Mucosa of descending colon (tissue), 3 donors: ENCODE data around the gene GSTK1. TPM values are rescaled to one million over a fixed set of nuclear protein-coding genes. Genes with fewer than 3 reads are reported as not detected.
"Not testable (repeated sequence)": the region's sequence is repeated elsewhere in the genome, so short reads cannot be mapped to it uniquely, and the experiment has no call there.

Source experiments
- ATAC-seq: fragments of 200-7000 bp; cut with Tn5 transposase; one replicate; pipeline ENCODE4 v1.9.1; 2020; ENCODE audit warnings: mild to moderate bottlenecking, moderate library complexity
- DNase-seq, 3 donors: peaks; one replicate each; pipeline ENCODE4 v3.0.0-alpha.2; 2020
- H3K36me3 ChIP-seq: fragments of 200-600 bp; one replicate; pipeline ENCODE4 v1.8.0; 2021; ENCODE audit warnings: low read depth, mild to moderate bottlenecking
- H3K4me1 ChIP-seq: fragments of 200-600 bp; one replicate; pipeline ENCODE4 v1.8.0; 2021; ENCODE audit warnings: low read depth, mild to moderate bottlenecking
- H3K4me3 ChIP-seq: fragments of 200-600 bp; one replicate; pipeline ENCODE4 v1.8.0; 2021; ENCODE audit warnings: mild to moderate bottlenecking
- H3K9me3 ChIP-seq: fragments of 200-600 bp; one replicate; pipeline ENCODE4 v1.8.0; 2021; ENCODE audit warnings: mild to moderate bottlenecking
- intact Hi-C, 2 donors: fragments of 100-400 bp; cut with DNase I in 1 of 2; cut with micrococcal nuclease in 1 of 2; formaldehyde crosslinking; loops; one replicate each; pipeline versions ENCODE4 v1.11.0 to v1.11.1; 2022; cut with DNase I, micrococcal nuclease
- long read RNA-seq, 2 donors: library from polyadenylated mRNA; unstranded; transcript quantifications; one replicate each; pipeline ENCODE4 v2.0.0, GENCODE V29; 2019 to 2021
- total RNA-seq, 3 donors: library from RNA; stranded (reverse); fragmentation: NEBNext Ultra II Directional in 2 of 3; extraction: Animal tissue kit (Norgen Biotek cat#: 25700) in 2 of 3; gene quantifications; one replicate each; pipeline versions ENCODE4 v1.2.1 to v1.2.4, GENCODE V29; 2021 to 2023
- TF ChIP-seq, protein P1 (sequence below): fragments of 200-600 bp; IDR thresholded peaks from one replicate; pipeline ENCODE4 v1.8.0; 2022; ENCODE audit warnings: antibody characterized with exemption, mild to moderate bottlenecking
- donor health status: DM: no; HTN: no; CAD: no; lungs with moderate emphysema.
- donor health status: DM: no; HTN: no; CAD: no.
- donor health status: DM: no; HTN: yes; CAD: no.

Gene GSTK1
- 100 to 1,000 TPM; 193 to 363 (median 355) TPM for total RNA-seq
- long read RNA-seq, donor 1, transcript GSTK1-207 (7 exons, 1,185 nt) = minor isoform, 10 of 134 reads
- long read RNA-seq, donor 1, transcript GSTK1-201 (8 exons, 1,044 nt) = major isoform, 80 of 134 reads
- long read RNA-seq, donor 1, partial matches to known transcripts = 18 of 134 reads
- long read RNA-seq, donor 1, other reads (novel, unspliced or antisense) = 23 of 134 reads
- long read RNA-seq, donor 2, transcript GSTK1-201 (8 exons, 1,044 nt) = major isoform, 229 of 311 reads
- long read RNA-seq, donor 2, transcript GSTK1-207 (7 exons, 1,185 nt) = minor isoform, 34 of 311 reads
- long read RNA-seq, donor 2, partial matches to known transcripts = 21 of 311 reads
- long read RNA-seq, donor 2, other reads (novel, unspliced or antisense) = 25 of 311 reads

DNA sequence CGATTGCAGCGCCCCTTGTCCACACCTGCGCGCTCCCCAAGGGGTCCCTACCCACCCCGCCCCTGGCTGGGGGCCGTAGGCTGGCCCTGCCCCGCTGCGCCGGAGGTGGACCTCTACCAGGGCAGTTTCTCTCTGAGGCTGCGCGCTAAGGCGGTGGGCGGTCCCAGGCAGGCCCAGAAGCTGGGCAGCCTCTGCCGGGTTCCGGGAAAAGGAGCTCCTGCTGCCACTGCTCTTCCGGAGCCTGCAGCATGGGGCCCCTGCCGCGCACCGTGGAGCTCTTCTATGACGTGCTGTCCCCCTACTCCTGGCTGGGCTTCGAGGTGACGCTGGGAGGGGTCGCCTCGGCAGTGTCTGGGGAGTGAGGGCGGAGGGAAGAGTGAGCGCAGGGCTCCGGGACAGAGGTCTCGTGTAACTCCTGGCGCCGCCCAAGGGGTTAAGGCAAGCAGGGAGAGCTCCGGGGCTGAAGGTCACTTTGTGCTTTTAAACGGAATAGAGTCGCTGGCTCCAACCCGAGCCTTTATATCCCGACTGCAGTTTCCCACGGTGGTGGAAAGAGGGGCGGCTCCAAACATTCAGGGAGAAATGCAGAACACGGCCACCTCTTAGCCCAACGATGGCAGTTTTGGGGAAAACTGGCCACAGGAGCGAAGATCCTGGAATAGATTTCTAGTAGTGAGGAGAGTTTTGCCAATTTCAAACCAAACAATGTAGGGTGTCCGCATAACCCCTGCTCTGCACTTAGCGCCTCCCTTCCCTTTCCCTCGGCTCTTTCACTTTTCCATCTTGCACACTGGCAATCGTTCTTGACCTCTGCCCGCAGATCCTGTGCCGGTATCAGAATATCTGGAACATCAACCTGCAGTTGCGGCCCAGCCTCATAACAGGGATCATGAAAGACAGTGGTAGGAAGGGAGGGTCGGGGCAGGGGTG lies at the start of gene GSTK1:
TSS of gene GSTK1 (plus strand) at position 176 of the 930 bp plus-strand sequence. CDS start at position 249, 73 bp downstream.
- TF ChIP-seq, protein P1, sequence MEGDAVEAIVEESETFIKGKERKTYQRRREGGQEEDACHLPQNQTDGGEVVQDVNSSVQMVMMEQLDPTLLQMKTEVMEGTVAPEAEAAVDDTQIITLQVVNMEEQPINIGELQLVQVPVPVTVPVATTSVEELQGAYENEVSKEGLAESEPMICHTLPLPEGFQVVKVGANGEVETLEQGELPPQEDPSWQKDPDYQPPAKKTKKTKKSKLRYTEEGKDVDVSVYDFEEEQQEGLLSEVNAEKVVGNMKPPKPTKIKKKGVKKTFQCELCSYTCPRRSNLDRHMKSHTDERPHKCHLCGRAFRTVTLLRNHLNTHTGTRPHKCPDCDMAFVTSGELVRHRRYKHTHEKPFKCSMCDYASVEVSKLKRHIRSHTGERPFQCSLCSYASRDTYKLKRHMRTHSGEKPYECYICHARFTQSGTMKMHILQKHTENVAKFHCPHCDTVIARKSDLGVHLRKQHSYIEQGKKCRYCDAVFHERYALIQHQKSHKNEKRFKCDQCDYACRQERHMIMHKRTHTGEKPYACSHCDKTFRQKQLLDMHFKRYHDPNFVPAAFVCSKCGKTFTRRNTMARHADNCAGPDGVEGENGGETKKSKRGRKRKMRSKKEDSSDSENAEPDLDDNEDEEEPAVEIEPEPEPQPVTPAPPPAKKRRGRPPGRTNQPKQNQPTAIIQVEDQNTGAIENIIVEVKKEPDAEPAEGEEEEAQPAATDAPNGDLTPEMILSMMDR = no peak
- intact Hi-C loops = no loop called here
- Histone ChIP-seq H3K4me1 (peaks cover 30% of the 10 kb centered on the region), H3K36me3 (no peaks in the 10 kb centered on the region), H3K4me3 (peak within 1 kb of the TSS; percentile 64), H3K9me3 (no peaks in the 10 kb centered on the region)
- peak; percentile 89 to 94 (median 92) for DNase-seq
- peak; percentile 95 for ATAC-seq

DNA sequence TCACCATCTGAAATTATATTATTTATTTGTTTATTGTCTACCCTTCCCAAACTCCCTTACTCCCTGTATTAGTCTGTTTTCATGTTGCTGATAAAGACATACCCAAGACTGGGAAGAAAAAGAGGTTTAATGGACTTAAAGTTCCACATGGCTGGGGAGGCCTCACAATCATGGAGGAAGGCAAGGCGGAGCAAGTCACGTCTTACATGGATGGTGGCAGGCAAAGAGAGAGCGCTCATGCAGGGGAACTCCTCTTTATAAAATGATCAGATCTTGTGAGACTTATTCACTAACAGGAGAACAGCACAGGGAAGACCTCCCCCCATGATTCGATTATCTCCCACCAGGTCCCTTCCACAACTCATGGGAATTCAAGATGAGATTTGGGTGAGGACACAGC lies 49.8 kb upstream of the GSTK1 start:
- intact Hi-C loops, DNase-seq, H3K36me3 ChIP-seq, H3K4me3 ChIP-seq, ATAC-seq, H3K4me1 ChIP-seq, H3K9me3 ChIP-seq: not testable (repeated sequence)

DNA sequence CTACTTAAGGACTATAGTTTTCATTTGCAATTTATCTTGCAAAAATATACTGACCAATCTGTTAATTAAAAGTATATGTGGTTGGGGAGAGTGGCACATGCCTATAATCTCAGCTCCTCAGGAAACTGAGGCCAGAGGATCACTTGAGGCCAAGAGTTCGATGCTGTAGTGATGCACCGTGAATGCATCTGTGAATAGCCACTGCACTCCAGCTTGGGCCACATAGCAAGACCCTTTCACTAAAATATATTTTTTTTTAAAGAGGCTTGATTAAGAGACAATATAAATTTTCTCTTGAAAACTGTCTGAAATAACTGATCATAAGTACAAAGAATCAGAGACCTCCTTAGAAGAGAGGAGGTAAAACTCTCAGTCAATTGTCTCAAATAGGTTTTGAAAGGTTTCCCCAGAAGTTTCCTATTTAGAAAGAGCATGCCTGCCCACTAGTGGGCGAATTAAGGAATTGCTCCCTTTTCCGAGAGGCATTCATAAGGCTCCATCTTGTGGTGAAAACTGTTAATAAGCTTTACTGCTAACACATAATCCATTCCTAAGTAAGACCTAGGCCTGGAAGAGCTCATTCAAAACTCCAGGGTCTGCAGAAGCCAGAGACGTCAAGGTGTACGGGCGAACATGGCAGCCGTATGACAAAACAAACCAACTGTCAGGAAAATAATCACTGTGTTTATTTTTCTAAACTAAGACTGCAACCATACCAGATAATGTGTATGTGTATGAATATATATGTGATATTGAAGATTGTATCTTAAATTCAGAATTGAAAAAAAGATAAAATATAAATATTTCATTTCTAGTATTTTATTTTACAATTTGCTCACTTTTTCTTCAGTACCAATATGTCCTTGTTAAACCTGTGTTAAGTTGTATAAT lies 48.2 kb upstream of the GSTK1 start:
- ATAC-seq (peak; percentile 96), DNase-seq (peak in 1 of 3 donors; percentile 57)
- intact Hi-C loops = loop anchor here (2.0 to 5.0 kb wide), 2 partner anchors 208 kb away; no protein-coding TSS in a partner anchor
- no peaks in the 10 kb centered on the region for H3K36me3 ChIP-seq
- no peak overlapping the region for H3K4me3 ChIP-seq
- TF ChIP-seq, protein P1 = peak; percentile 93
- H3K9me3 ChIP-seq = no peaks in the 10 kb centered on the region
- H3K4me1 ChIP-seq = no peaks in the 10 kb centered on the region

DNA sequence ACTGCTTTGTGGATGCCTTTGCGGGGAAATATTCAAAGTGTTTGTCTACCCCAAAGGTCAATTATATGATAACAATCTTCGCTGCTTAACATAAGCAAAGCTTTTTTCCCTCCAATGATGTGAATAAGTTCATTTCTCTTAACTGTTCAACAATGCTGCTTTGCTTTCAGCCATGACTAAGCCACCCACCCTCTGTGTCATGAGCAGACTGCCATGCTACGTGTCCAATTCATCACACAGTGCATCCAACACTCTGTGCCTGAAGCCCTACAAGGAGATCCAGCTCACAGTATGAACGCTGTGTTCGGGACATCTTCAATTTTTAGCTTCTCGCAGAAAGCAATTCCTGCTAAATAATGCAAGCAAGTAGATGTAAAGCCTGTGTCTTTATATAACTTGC lies 47.1 kb upstream of the GSTK1 start:
- intact Hi-C loops = loop anchor here in 1 of 2 donors (5.0 kb wide), 1 partner anchor 209 kb away; no protein-coding TSS in a partner anchor
- H3K9me3 ChIP-seq = no peaks in the 10 kb centered on the region
- H3K4me1 ChIP-seq = no peaks in the 10 kb centered on the region
- TF ChIP-seq, protein P1 = no peak
- ATAC-seq = no peak
- DNase-seq = no peak
- H3K4me3 ChIP-seq = no peak overlapping the region
- H3K36me3 ChIP-seq = no peaks in the 10 kb centered on the region

DNA sequence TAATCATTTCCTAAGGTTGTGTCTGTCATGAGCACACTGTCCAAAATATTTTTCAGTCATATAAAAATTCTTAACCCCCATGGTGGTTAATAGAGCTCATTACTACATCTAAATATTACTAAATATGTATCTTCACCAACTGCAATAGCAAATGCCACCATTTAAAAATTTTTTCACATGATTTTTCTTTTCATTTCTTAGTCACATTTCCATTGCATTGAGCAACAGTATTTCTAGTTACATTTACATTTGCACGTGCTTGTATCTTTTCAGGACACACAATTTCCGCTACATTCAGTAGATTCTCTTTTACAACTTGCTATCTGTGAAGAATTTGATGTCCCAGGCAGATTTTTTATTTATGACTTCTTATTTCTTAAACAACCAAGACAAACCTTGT lies 46.6 kb upstream of the GSTK1 start:
- intact Hi-C loops = loop anchor here in 1 of 2 donors (5.0 kb wide), 1 partner anchor 209 kb away; no protein-coding TSS in a partner anchor
- Histone ChIP-seq H3K9me3 (no peaks in the 10 kb centered on the region), H3K4me3 (no peak overlapping the region), H3K36me3 (no peaks in the 10 kb centered on the region), H3K4me1 (no peaks in the 10 kb centered on the region)
- DNase-seq (no peak), ATAC-seq (no peak)
- TF ChIP-seq, protein P1 = no peak
